Mesendoderm (in vitro differentiated cells): ENCODE results near the gene UBAC1.
"Not testable (repeated sequence)": the region's sequence is repeated elsewhere in the genome, so short reads cannot be mapped to it uniquely, and the experiment has no call there.

ENCODE experiments used
- DNase-seq: peaks from one replicate; pipeline ENCODE4 v3.0.0; 2013
- H2AK5ac ChIP-seq: 2 replicates; pipeline ENCODE4 v1.6.1; 2013; ENCODE audit warnings: low read length, inconsistent platforms
- H2BK120ac ChIP-seq: 2 replicates; pipeline ENCODE4 v1.6.1; 2013; ENCODE audit warnings: low read depth, mild to moderate bottlenecking, low read length, moderate library complexity, mixed read lengths
- H2BK15ac ChIP-seq: replicated peaks from 2 replicates; pipeline ENCODE4 v1.6.1; 2013; ENCODE audit warnings: low read depth, mild to moderate bottlenecking, moderate library complexity
- H2BK5ac ChIP-seq: 2 replicates; pipeline ENCODE4 v1.6.1; 2013; ENCODE audit warnings: low read length, inconsistent platforms
- H3K18ac ChIP-seq: 2 replicates; pipeline ENCODE4 v1.6.1; 2013; ENCODE audit warnings: mild to moderate bottlenecking, low read length, mixed read lengths
- H3K23ac ChIP-seq: one replicate; pipeline ENCODE4 v1.6.1; 2013; ENCODE audit warnings: low read length
- H3K27ac ChIP-seq: 2 replicates; pipeline ENCODE4 v1.5.1; 2013; ENCODE audit warnings: low read depth, mild to moderate bottlenecking, inconsistent platforms, low read length, moderate library complexity
- H3K27me3 ChIP-seq: 2 replicates; pipeline ENCODE4 v1.6.1; 2013; ENCODE audit warnings: low read length, control low read depth, mild to moderate bottlenecking, inconsistent platforms; ENCODE audit not compliant: insufficient read depth, poor library complexity
- H3K36me3 ChIP-seq: 2 replicates; pipeline ENCODE4 v1.6.1; 2013; ENCODE audit warnings: low read length, inconsistent platforms; ENCODE audit not compliant: control insufficient read depth, insufficient read depth
- H3K4ac ChIP-seq: one replicate; pipeline ENCODE4 v1.6.1; 2013; ENCODE audit warnings: low read depth, mild to moderate bottlenecking, low read length, moderate library complexity
- H3K4me1 ChIP-seq: 2 replicates; pipeline ENCODE4 v1.6.1; 2013; ENCODE audit warnings: low read depth, low read length, inconsistent platforms; ENCODE audit not compliant: control insufficient read depth
- H3K4me2 ChIP-seq: 2 replicates; pipeline ENCODE4 v1.6.1; 2013; ENCODE audit warnings: low read length
- H3K4me3 ChIP-seq: 2 replicates; pipeline ENCODE4 v1.5.1; 2013; ENCODE audit warnings: mild to moderate bottlenecking, low read length
- H3K56ac ChIP-seq: one replicate; pipeline ENCODE4 v1.6.1; 2013; ENCODE audit warnings: low read length
- H3K79me1 ChIP-seq: 2 replicates; pipeline ENCODE4 v1.6.1; 2013; ENCODE audit warnings: low read length, inconsistent platforms
- H3K79me2 ChIP-seq: 2 replicates; pipeline ENCODE4 v1.6.1; 2013; ENCODE audit warnings: mild to moderate bottlenecking, low read length; ENCODE audit not compliant: control insufficient read depth, insufficient read depth
- H3K9ac ChIP-seq: 2 replicates; pipeline ENCODE4 v1.6.1; 2013; ENCODE audit warnings: low read length, inconsistent platforms
- H4K5ac ChIP-seq: one replicate; pipeline ENCODE4 v1.6.1; 2013; ENCODE audit warnings: low read length
- H4K8ac ChIP-seq: one replicate; pipeline ENCODE4 v1.6.1; 2013; ENCODE audit warnings: low read depth, mild to moderate bottlenecking, control low read depth, low read length, moderate library complexity
- WGBS: extraction: QIAGEN DNeasy Blood & Tissue Kit; methylation state at CpG from one replicate; pipeline ENCODE4 v1.1.7; 2013; ENCODE audit warnings: low lambda C conversion rate, missing lambda C conversion rate; ENCODE audit not compliant: insufficient coverage; ENCODE audit errors: extremely low coverage; 5-methylcytosine and 5-hydroxymethylcytosine counted together

Gene UBAC1

DNA sequence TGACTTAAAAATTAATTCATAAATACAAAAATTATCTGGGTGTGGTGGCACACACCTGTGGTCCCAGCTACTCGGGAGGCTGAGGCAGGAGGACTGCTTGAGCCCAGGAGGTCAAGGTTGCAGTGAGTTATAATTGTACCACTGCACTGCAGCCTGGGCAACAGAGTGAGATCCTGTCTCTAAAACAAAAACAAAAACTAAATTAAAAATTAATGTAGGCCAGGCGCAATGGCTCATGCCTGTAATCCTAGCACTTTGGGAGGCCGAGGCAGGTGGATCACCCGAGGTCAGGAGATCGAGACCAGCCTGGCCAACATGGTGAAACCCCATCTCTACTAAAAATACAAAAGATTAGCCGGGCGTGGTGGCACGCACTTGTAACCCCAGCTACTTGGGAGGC lies 9.9 kb downstream of the UBAC1 start:
- not testable (repeated sequence) for H3K4me3 ChIP-seq, H4K5ac ChIP-seq, H3K79me2 ChIP-seq, H2BK15ac ChIP-seq, H3K4me2 ChIP-seq, H2AK5ac ChIP-seq, H3K23ac ChIP-seq, H3K4me1 ChIP-seq, H3K18ac ChIP-seq, H3K27me3 ChIP-seq, H3K9ac ChIP-seq, H2BK5ac ChIP-seq, H3K36me3 ChIP-seq, H3K4ac ChIP-seq, H3K56ac ChIP-seq, H2BK120ac ChIP-seq, DNase-seq, H3K27ac ChIP-seq, H4K8ac ChIP-seq, H3K79me1 ChIP-seq
- WGBS, result no CpG with 5 or more reads among the region's 8 CpGs

DNA sequence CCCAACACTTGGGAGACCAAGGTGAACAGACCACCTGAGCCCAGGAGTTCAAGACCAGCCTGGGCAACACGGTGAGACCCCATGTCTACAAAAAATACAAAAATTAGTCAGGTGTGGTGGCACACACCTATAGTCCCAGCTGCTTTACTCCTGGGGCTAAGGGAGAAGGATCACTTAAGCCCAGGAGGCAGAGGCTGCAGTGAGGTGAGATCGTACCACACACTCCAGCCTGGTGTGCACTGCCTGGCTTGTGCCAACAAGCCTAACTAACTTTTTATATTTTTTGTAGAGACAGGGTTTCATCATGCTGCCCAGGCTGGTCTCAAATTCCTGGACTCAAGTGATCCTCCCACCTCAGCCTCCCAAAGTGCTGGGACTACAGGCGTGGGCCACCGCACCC lies 10.3 kb downstream of the UBAC1 start:
- WGBS, result no CpG with 5 or more reads among the region's 4 CpGs

DNA sequence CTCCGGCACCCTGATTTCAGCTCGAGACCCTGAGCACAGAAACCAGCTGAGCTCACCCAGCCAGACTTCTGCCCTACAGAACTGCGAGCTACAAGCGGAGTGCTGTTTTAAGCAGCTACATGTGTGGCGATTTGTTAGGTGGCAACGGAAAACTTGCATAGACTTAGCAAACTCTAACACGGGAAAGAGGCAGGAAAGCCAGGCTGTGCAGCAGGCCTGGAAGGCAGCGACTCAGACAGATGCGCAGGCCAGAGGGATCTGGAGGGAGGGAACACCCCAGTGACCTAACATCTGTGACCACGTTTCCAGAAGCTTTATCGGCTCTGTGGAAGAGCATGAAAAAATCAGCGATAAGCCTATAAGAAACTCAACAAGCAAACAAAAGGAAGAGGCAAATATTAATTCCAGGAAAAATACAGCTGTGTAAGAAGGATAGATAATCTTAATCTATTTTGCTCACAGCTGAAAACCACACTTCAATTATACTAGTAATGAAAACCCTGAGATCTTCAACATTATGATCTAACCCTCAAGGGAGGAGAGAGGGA lies 11.0 kb downstream of the UBAC1 start:
- Histone ChIP-seq H2BK5ac (no peak overlapping the region), H3K9ac (no peak overlapping the region), H3K56ac (no peak overlapping the region), H3K18ac (no peak overlapping the region), H2AK5ac (no peak overlapping the region), H3K27ac (no peak overlapping the region), H3K36me3 (peaks cover 13% of the 10 kb centered on the region), H3K4me1 (no peaks in the 10 kb centered on the region), H3K79me2 (no peaks in the 10 kb centered on the region), H3K4me2 (no peak overlapping the region), H3K23ac (no peak overlapping the region), H4K5ac (no peak overlapping the region), H2BK15ac (no peak overlapping the region), H4K8ac (no peak overlapping the region), H3K4ac (no peak overlapping the region), H3K27me3 (no peaks in the 10 kb centered on the region), H3K79me1 (no peaks in the 10 kb centered on the region), H2BK120ac (no peak overlapping the region), H3K4me3 (no peak overlapping the region)
- WGBS, result no CpG with 5 or more reads among the region's 12 CpGs
- no peak for DNase-seq

More for the DNA sequence above, 10.3 kb downstream of the UBAC1 start:
- H4K8ac ChIP-seq, H3K4me1 ChIP-seq, H4K5ac ChIP-seq, H3K4ac ChIP-seq, H3K18ac ChIP-seq, H3K23ac ChIP-seq, H3K9ac ChIP-seq, H3K79me1 ChIP-seq, H3K27me3 ChIP-seq, H2BK5ac ChIP-seq, H3K4me2 ChIP-seq, H3K27ac ChIP-seq, H2BK15ac ChIP-seq, H3K79me2 ChIP-seq, H2AK5ac ChIP-seq, H3K4me3 ChIP-seq, H2BK120ac ChIP-seq, H3K56ac ChIP-seq, DNase-seq: not testable (repeated sequence)
- peaks cover 12% of the 10 kb centered on the region for H3K36me3 ChIP-seq

DNA sequence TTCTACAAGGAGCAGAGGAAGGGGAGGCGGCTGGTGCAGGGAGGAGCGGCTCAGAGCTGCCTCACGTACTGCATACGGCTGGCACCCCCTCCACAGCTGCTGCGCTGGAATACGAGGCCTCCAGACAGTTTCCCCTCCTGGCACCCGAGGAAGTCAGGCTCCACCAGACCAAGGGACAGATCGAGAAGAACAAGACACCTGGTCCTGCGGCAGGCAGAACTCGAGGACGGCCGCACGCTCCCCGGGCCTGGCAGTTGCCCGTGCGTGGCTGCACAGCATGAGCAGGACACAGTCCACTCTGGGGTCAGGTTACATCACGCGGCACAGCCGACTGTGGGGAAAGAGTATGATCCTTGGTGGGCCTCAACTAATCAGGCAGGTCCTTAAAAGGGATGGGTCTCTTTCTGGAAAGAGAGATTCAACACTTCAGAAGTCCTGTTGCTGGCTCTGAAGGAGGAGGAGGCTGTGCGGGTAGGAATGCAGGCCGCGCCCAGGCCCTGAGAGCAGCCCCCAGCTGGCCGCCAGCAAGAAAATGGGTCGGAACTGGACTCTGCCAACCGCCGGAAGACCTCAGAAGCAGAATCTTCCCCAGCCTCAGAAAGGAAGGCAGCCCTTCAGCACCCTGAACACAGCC lies 11.6 kb downstream of the UBAC1 start:
- no peaks in the 10 kb centered on the region for H3K79me1 ChIP-seq
- no peaks in the 10 kb centered on the region for H3K79me2 ChIP-seq
- H2BK15ac ChIP-seq, result no peak overlapping the region
- H3K27me3 ChIP-seq, result no peaks in the 10 kb centered on the region
- no peak overlapping the region for H4K5ac ChIP-seq
- no CpG with 5 or more reads among the region's 26 CpGs for WGBS
- H2AK5ac ChIP-seq, result no peak overlapping the region
- no peak overlapping the region for H3K18ac ChIP-seq
- no peak overlapping the region for H2BK5ac ChIP-seq
- H3K4me2 ChIP-seq, result no peak overlapping the region
- no peak overlapping the region for H2BK120ac ChIP-seq
- H3K4me3 ChIP-seq, result no peak overlapping the region
- H3K23ac ChIP-seq, result no peak overlapping the region
- no peak overlapping the region for H3K27ac ChIP-seq
- no peak for DNase-seq
- no peak overlapping the region for H3K4ac ChIP-seq
- H3K56ac ChIP-seq, result no peak overlapping the region
- no peaks in the 10 kb centered on the region for H3K4me1 ChIP-seq
- H3K36me3 ChIP-seq, result peaks cover 13% of the 10 kb centered on the region
- H3K9ac ChIP-seq, result no peak overlapping the region
- no peak overlapping the region for H4K8ac ChIP-seq

DNA sequence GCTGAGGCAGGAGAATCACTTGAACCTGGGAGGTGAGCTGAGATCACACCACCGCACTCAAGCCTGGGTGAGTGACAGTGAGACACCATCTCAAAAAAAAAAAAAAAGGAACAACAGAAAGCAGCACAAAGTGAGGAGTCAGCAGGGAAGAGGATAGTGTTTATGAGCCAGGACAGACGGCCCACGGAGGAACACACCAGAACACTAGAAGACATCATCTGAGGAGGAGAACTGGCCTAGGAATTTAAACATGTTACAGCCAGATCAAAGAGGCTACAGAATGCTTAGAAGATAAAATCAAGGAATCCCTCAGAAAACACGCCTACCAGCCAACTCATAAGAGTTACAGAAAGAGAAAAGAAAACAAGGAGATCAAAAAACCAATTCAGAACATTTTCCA lies 12.2 kb downstream of the UBAC1 start:
- H3K27me3 ChIP-seq, result no peaks in the 10 kb centered on the region
- no peak overlapping the region for H3K4ac ChIP-seq
- no peak overlapping the region for H2AK5ac ChIP-seq
- H2BK15ac ChIP-seq, result no peak overlapping the region
- H3K27ac ChIP-seq, result no peak overlapping the region
- H2BK5ac ChIP-seq, result no peak overlapping the region
- no peak overlapping the region for H3K56ac ChIP-seq
- H3K4me3 ChIP-seq, result no peak overlapping the region
- H3K23ac ChIP-seq, result no peak overlapping the region
- no CpG with 5 or more reads among the region's 4 CpGs for WGBS
- no peaks in the 10 kb centered on the region for H3K4me1 ChIP-seq
- no peak overlapping the region for H3K4me2 ChIP-seq
- no peaks in the 10 kb centered on the region for H3K79me2 ChIP-seq
- H3K9ac ChIP-seq, result no peak overlapping the region
- H4K8ac ChIP-seq, result no peak overlapping the region
- H3K18ac ChIP-seq, result no peak overlapping the region
- peaks cover 13% of the 10 kb centered on the region for H3K36me3 ChIP-seq
- no peak for DNase-seq
- H4K5ac ChIP-seq, result no peak overlapping the region
- no peaks in the 10 kb centered on the region for H3K79me1 ChIP-seq
- H2BK120ac ChIP-seq, result no peak overlapping the region

GRCh38 chr9:135948446-135948845 lies 12.7 kb downstream of the UBAC1 start:
- no CpG with 5 or more reads among the region's 11 CpGs for WGBS
- no peak overlapping the region for H2BK15ac ChIP-seq

More at GRCh38 chr9:135948446-135948845, 12.7 kb downstream of the UBAC1 start:
- Histone ChIP-seq H3K9ac (no peak overlapping the region), H4K8ac (no peak overlapping the region), H2BK5ac (no peak overlapping the region), H2BK120ac (no peak overlapping the region), H3K18ac (no peak overlapping the region), H3K4ac (no peak overlapping the region), H3K79me2 (no peaks in the 10 kb centered on the region), H3K27ac (no peak overlapping the region), H3K4me3 (no peak overlapping the region), H3K27me3 (no peaks in the 10 kb centered on the region), H3K4me2 (no peak overlapping the region), H3K36me3 (peaks cover 13% of the 10 kb centered on the region), H4K5ac (no peak overlapping the region), H3K56ac (no peak overlapping the region), H3K23ac (no peak overlapping the region), H3K4me1 (no peaks in the 10 kb centered on the region), H2AK5ac (no peak overlapping the region), H3K79me1 (no peaks in the 10 kb centered on the region)
- DNase-seq, result no peak
